GM12878 (cell line): ENCODE results near the gene MPHOSPH9. TPM values are rescaled to one million over a fixed set of nuclear protein-coding genes. Genes with fewer than 3 reads are reported as not detected.

ENCODE experiments used
- ATAC-seq: fragments of 200-7000 bp; cut with Tn5 transposase; 3 replicates; pipeline ENCODE4 v1.9.1; 2020; ENCODE audit warnings: mild to moderate bottlenecking, moderate library complexity
- BruUV-seq: library from RNA; stranded (reverse); fragments of 400-500 nt; replicated peaks from 2 replicates; lab custom pipeline; 2021; lab: Mats Ljungman, UMichigan
- CTCF ChIA-PET: fragments of 300-600 bp; sonication (Branson Sonifier 250); formaldehyde crosslinking; extraction: SDS; loops from one replicate; lab custom pipeline; 2021; ENCODE audit warnings: inconsistent platforms; lab: Yijun Ruan, JAX
- POLR2A ChIA-PET: fragments of 350-600 bp; formaldehyde crosslinking; extraction: SDS; loops from one replicate; lab custom pipeline; 2021; ENCODE audit warnings: inconsistent platforms; lab: Charles Lee
- RAD21 ChIA-PET: fragments of 300-600 bp; sonication (Branson Sonifier 250); formaldehyde crosslinking; loops from one replicate; lab custom pipeline; 2023; ENCODE audit warnings: antibody characterized with exemption; ENCODE audit not compliant: unreplicated experiment; lab: Charles Lee
- SMC1A ChIA-PET: fragments of 300-600 bp; sonication (Branson Sonifier 250); formaldehyde crosslinking; loops from one replicate; lab custom pipeline; 2023; ENCODE audit not compliant: unreplicated experiment, uncharacterized antibody; lab: Charles Lee
- DNase-seq: peaks from one replicate; pipeline ENCODE4 v3.0.0-alpha.2; 2011; ENCODE audit warnings: low read depth, low spot score
- FAIRE-seq: peaks from 3 replicates; lab custom pipeline; 2011; peaks lifted over from hg19 to GRCh38; lab: Jason Lieb, UNC
- H2AFZ ChIP-seq: 2 replicates; pipeline ENCODE4 v1.6.0; 2011; ENCODE audit warnings: low read depth, low read length, control low read depth; ENCODE audit not compliant: control insufficient read depth
- H3K27ac ChIP-seq: 2 replicates; pipeline ENCODE4 v1.5.1; 2011; ENCODE audit warnings: control low read depth; ENCODE audit not compliant: control insufficient read depth, insufficient read depth
- H3K27me3 ChIP-seq, 2 experiments: replicated peaks in 1 of 2; 2 replicates each; pipeline versions ENCODE4 v1.6.0 to v1.6.1; 2011; ENCODE audit warnings: low read length in 1 of 2; ENCODE audit not compliant: control insufficient read depth in 2 of 2, insufficient read depth in 2 of 2
- H3K36me3 ChIP-seq, 2 experiments: 2 replicates each; pipeline ENCODE4 v1.5.1; 2011; ENCODE audit warnings: low read length in 1 of 2; ENCODE audit not compliant: control insufficient read depth in 2 of 2, insufficient read depth in 2 of 2
- H3K4me1 ChIP-seq: 2 replicates; pipeline ENCODE4 v1.6.1; 2011; ENCODE audit warnings: mild to moderate bottlenecking, low read length, moderate library complexity, mixed read lengths; ENCODE audit not compliant: control insufficient read depth, insufficient read depth
- H3K4me2 ChIP-seq: 2 replicates; pipeline ENCODE4 v1.6.0; 2011; ENCODE audit warnings: control low read depth; ENCODE audit not compliant: control insufficient read depth, insufficient read depth
- H3K4me3 ChIP-seq: fragments of 200-600 bp; sonication (generic); 2 replicates; pipeline ENCODE4 v1.5.1; 2016
- H3K79me2 ChIP-seq: 2 replicates; pipeline ENCODE4 v1.6.0; 2011; ENCODE audit warnings: low read length; ENCODE audit not compliant: control insufficient read depth, insufficient read depth
- H3K9ac ChIP-seq: 2 replicates; pipeline ENCODE4 v1.8.0; 2011; ENCODE audit warnings: low read length, control low read depth, mixed read lengths; ENCODE audit not compliant: control insufficient read depth, insufficient read depth
- H3K9me3 ChIP-seq: replicated peaks from 3 replicates; pipeline ENCODE4 v1.5.1; 2011; ENCODE audit warnings: mild to moderate bottlenecking, low read length; ENCODE audit not compliant: control insufficient read depth, insufficient read depth
- H4K20me1 ChIP-seq: 2 replicates; pipeline ENCODE4 v1.6.0; 2011; ENCODE audit not compliant: control insufficient read depth, insufficient read depth
- ATF7 ChIP-seq: fragments of 450-650 bp; IDR thresholded peaks from 2 replicates; pipeline ENCODE4 v1.6.1; 2016; ENCODE audit warnings: low read depth, mild to moderate bottlenecking
- BACH1 ChIP-seq: fragments of 450-650 bp; IDR thresholded peaks from 2 replicates; pipeline ENCODE4 v1.6.1; 2017; ENCODE audit warnings: mild to moderate bottlenecking, borderline replicate concordance
- FOXM1 ChIP-seq: IDR thresholded peaks from 2 replicates; pipeline ENCODE4 v1.6.1; 2012; ENCODE audit warnings: low read depth, mild to moderate bottlenecking, inconsistent platforms, low read length, moderate library complexity
- MYC ChIP-seq: IDR thresholded peaks from 2 replicates; pipeline ENCODE4 v1.6.1; 2011; ENCODE audit warnings: mild to moderate bottlenecking, low read length, moderate library complexity, inconsistent platforms; ENCODE audit not compliant: insufficient read depth, insufficient replicate concordance, insufficient read length, severe bottlenecking
- SIN3A ChIP-seq: IDR thresholded peaks from 2 replicates; pipeline ENCODE4 v1.6.1; 2012; ENCODE audit warnings: low read depth, low read length, improper control_type of control experiment
- YBX1 ChIP-seq: fragments of 450-650 bp; IDR thresholded peaks from 2 replicates; pipeline ENCODE4 v1.6.1; 2016; ENCODE audit warnings: antibody characterized with exemption
- ZNF384 ChIP-seq: IDR thresholded peaks from 2 replicates; pipeline ENCODE4 v1.6.1; 2012; ENCODE audit warnings: low read depth, mild to moderate bottlenecking, low read length, improper control_type of control experiment, borderline replicate concordance
- WGBS: methylation state at CpG from one replicate; pipeline ENCODE4 v1.1.6; 2016; ENCODE audit warnings: low lambda C conversion rate; ENCODE audit not compliant: insufficient replicate concordance, insufficient coverage; ENCODE audit errors: missing lambda C conversion rate; 5-methylcytosine and 5-hydroxymethylcytosine counted together
- in situ Hi-C: fragments of 300-500 bp; cut with MboI; formaldehyde crosslinking; loops from 9 replicates; pipeline ENCODE4 v1.14.3; 2018; ENCODE audit warnings: mixed read lengths
- intact Hi-C: fragments of 100-400 bp; cut with micrococcal nuclease; formaldehyde crosslinking; loops from one replicate; pipeline ENCODE4 v1.14.2; 2022; ENCODE audit not compliant: unreplicated experiment
- polyA plus RNA-seq, 11 experiments: library from polyadenylated mRNA; depleted of rRNA in 4 of 11; unstranded in 6 of 11; stranded (reverse) in 5 of 11; fragments of >200 nt; fragmentation: Nextera tagmentation in 4 of 11; fragmentation: Illumina TruSeq in 1 of 11; extraction: Ambion mirVana in 4 of 11; extraction: Trizol in 1 of 11; gene quantifications; 1 replicate in 1 of 11; 2 replicates in 10 of 11; pipeline versions ENCODE4 v1.2.1 to v1.2.3, GENCODE V29; 2011 to 2016; ENCODE audit warnings: inconsistent platforms in 2 of 11, missing spikeins in 2 of 11, low read depth in 1 of 11
- total RNA-seq, 4 experiments: library from RNA; depleted of rRNA in 3 of 4; stranded (reverse); fragments of >200 nt in 3 of 4; fragmentation: Illumina TruSeq in 1 of 4; extraction: Trizol in 1 of 4; gene quantifications; 2 replicates each; pipeline versions ENCODE4 v1.2.1 to v1.2.3, GENCODE V29; 2013 to 2021
- TF ChIP-seq, protein P1 (sequence below): fragments of 450-650 bp; IDR thresholded peaks from 2 replicates; pipeline ENCODE4 v1.6.1; 2016; ENCODE audit warnings: mild to moderate bottlenecking
- TF ChIP-seq, protein P2 (sequence below): IDR thresholded peaks from 2 replicates; pipeline ENCODE4 v1.6.1; 2012; ENCODE audit warnings: low read depth, low read length, improper control_type of control experiment

The MPHOSPH9 gene
- total and polyA plus RNA-seq, 10 of the 15 experiments (the other 5 are each of a cell fraction or from before 2014, with no cell fraction given) = 11.5 to 72.2 (median 45.7) TPM

DNA sequence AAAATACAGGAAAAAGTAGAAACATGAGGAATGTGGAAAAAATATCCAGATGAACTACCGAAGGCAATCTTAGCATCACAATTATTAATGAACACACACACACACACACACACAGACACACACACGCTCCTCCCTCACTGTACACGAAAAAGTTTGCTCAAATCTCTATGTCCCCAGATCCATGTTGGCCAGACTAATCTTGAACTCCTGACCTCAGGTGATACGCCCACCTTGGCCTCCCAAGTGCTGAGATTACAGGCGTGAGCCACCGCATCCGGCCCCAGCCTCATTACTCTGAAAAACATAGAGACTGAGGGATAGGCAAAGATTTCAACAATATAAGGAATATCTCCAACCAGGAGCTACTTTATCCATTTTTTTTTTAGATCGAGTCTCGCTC, 99.2 kb downstream of the MPHOSPH9 start:
- POLR2A ChIA-PET = no interaction called here
- BruUV-seq = no TSS peak
- intact Hi-C loops = no loop called here
- RAD21 ChIA-PET = interaction anchor here (1.3 kb wide), 1 partner anchor 12 kb away, joined by 3 read pairs; no protein-coding TSS in a partner anchor
- FAIRE-seq = no peak
- Histone ChIP-seq H3K27ac (no peak overlapping the region), H2AFZ (no peak overlapping the region)
- ATAC-seq = no peak
- no peak for TF ChIP-seq ZNF384
- no peak for TF ChIP-seq FOXM1
- TF ChIP-seq, protein P1, sequence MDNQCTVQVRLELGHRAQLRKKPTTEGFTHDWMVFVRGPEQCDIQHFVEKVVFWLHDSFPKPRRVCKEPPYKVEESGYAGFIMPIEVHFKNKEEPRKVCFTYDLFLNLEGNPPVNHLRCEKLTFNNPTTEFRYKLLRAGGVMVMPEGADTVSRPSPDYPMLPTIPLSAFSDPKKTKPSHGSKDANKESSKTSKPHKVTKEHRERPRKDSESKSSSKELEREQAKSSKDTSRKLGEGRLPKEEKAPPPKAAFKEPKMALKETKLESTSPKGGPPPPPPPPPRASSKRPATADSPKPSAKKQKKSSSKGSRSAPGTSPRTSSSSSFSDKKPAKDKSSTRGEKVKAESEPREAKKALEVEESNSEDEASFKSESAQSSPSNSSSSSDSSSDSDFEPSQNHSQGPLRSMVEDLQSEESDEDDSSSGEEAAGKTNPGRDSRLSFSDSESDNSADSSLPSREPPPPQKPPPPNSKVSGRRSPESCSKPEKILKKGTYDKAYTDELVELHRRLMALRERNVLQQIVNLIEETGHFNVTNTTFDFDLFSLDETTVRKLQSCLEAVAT = no peak
- TF ChIP-seq ATF7 = no peak
- TF ChIP-seq SIN3A = no peak
- no peak for TF ChIP-seq MYC
- no peak for TF ChIP-seq BACH1
- TF ChIP-seq, protein P2, sequence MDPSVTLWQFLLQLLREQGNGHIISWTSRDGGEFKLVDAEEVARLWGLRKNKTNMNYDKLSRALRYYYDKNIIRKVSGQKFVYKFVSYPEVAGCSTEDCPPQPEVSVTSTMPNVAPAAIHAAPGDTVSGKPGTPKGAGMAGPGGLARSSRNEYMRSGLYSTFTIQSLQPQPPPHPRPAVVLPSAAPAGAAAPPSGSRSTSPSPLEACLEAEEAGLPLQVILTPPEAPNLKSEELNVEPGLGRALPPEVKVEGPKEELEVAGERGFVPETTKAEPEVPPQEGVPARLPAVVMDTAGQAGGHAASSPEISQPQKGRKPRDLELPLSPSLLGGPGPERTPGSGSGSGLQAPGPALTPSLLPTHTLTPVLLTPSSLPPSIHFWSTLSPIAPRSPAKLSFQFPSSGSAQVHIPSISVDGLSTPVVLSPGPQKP = no peak
- TF ChIP-seq YBX1 = no peak
- TF ChIP-seq, all 136 proteins: peak for 0
- Histone ChIP-seq H3K9me3 (no peaks in the 10 kb centered on the region), H3K9ac (no peak overlapping the region), H3K79me2 (no peaks in the 10 kb centered on the region), H3K4me2 (no peak overlapping the region), H4K20me1 (no peaks in the 10 kb centered on the region), H3K4me1 (no peaks in the 10 kb centered on the region), H3K36me3 (no peaks in the 10 kb centered on the region), H3K27me3 (no peaks in the 10 kb centered on the region), H3K4me3 (no peak overlapping the region)
- WGBS = 70% methylated on average over 9 of the region's 9 CpGs
- SMC1A ChIA-PET = no interaction called here
- CTCF ChIA-PET = no interaction called here
- in situ Hi-C loops = no loop called here
- no peak for DNase-seq
